Effector memory CD4-positive, alpha-beta T cell (primary cell): ENCODE results near the gene TSC1.
"Not testable (repeated sequence)": the region's sequence is repeated elsewhere in the genome, so short reads cannot be mapped to it uniquely, and the experiment has no call there.

ENCODE experiments used
- DNase-seq, 3 donors: peaks; one replicate each; pipeline ENCODE4 v3.0.0-alpha.2; 2020
- H3K27ac ChIP-seq: 2 replicates; pipeline ENCODE4 v1.7.0; 2013; ENCODE audit warnings: mild to moderate bottlenecking, low read length, moderate library complexity; ENCODE audit not compliant: insufficient read depth, poor library complexity, severe bottlenecking
- H3K27me3 ChIP-seq: replicated peaks from 2 replicates; pipeline ENCODE4 v1.7.0; 2013; ENCODE audit warnings: mild to moderate bottlenecking, low read length; ENCODE audit not compliant: insufficient read depth, control insufficient read depth, poor library complexity, severe bottlenecking
- H3K36me3 ChIP-seq: 2 replicates; pipeline ENCODE4 v1.7.0; 2013; ENCODE audit warnings: mild to moderate bottlenecking, low read length, moderate library complexity; ENCODE audit not compliant: control insufficient read depth, insufficient read depth
- H3K4me1 ChIP-seq: 2 replicates; pipeline ENCODE4 v1.7.0; 2013; ENCODE audit warnings: low read length, mild to moderate bottlenecking; ENCODE audit not compliant: control insufficient read depth, insufficient read depth, poor library complexity, severe bottlenecking
- H3K4me3 ChIP-seq: 2 replicates; pipeline ENCODE4 v1.7.0; 2013; ENCODE audit warnings: low read length, low read depth, mild to moderate bottlenecking; ENCODE audit not compliant: insufficient read depth, poor library complexity, severe bottlenecking
- H3K9me3 ChIP-seq: 2 replicates; pipeline ENCODE4 v1.7.0; 2013; ENCODE audit warnings: mild to moderate bottlenecking, low read length, moderate library complexity; ENCODE audit not compliant: control insufficient read depth
- total RNA-seq, 3 donors: gene quantifications; one replicate each; lab custom pipeline; 2026; lab: John Stamatoyannopoulos, UW

The TSC1 gene
- total RNA-seq = 59.0 to 94.7 (median 75.4) reads per million in 3 donors

DNA sequence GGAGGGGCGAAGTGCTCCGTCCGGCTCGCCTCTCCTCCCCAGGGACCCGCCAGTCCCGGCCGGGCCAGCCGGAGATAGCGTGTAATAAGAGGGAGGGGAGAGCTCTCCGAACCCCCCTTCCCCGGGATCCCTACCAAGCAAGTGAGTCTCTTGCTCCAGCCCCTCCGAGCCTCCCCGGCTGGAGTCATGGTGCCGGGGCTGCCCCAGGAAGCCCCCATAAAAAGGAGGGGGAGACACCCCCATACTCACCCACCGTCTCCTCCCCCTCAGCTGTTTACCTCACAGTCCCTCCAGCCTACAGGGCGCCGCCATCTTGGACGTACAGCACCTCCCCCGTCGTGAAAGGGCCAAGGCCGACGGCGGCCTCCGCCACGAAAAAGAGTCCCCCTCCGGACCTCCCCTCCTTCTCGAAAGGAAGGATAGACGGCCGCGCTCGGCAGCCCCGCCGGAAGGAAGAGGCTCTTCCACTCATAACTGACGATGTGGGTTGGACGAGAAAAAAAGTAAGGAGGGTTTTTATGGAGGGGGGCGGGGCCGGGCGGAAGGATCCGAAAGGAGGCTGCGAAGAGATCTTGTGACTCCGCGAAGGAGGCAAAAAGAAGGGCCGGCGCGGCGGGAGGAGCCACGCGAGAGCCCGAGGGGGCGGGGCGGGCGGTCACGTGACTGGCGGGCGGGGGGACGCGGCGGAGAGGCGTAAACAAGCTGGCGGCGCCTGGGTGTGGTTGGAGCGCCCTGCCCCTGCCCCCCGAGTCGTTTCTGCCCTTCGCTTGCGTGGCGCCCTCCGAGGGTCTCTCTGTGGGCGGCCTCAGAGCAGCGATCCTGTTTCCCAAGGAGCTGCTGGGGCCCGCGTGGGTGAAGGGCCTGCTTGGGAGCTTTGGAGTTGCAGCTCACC, at the start of gene TSC1:
Gene TSC1, minus strand, starts transcription at position 323 of the 892 bp plus-strand sequence. CDS start 15,744 bp downstream, outside the sequence.
- Histone ChIP-seq H3K36me3 (no peaks in the 10 kb centered on the region), H3K27me3 (no peaks in the 10 kb centered on the region), H3K4me1 (peaks cover 17% of the 10 kb centered on the region), H3K9me3 (no peaks in the 10 kb centered on the region), H3K27ac (peak within 1 kb of the TSS; percentile 99), H3K4me3 (peak within 1 kb of the TSS; percentile 98)
- peak; percentile 97 for DNase-seq

DNA sequence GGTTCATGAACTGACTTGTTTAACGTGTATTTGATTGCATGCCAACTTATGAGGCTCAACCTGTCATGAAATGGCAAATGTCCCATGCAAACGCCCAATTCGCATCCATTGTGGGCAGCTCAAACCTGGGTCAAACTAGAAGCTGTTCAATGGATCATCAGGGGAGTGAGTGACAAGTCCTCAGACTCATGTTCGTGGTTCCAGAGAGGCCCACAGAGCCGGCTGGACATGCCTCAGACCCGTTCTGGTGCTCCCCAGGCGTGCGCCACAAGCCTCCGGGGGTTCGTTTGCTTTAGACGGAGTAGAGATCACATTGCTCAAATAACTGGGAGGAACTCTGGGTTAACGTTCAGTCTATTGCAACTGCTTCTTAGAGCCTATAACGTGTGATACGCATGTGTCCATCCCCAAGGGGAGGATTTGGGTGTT, 49.1 kb upstream of the TSC1 start:
- Histone ChIP-seq H3K27me3 (peaks cover 6% of the 10 kb centered on the region), H3K4me1 (no peaks in the 10 kb centered on the region)

DNA sequence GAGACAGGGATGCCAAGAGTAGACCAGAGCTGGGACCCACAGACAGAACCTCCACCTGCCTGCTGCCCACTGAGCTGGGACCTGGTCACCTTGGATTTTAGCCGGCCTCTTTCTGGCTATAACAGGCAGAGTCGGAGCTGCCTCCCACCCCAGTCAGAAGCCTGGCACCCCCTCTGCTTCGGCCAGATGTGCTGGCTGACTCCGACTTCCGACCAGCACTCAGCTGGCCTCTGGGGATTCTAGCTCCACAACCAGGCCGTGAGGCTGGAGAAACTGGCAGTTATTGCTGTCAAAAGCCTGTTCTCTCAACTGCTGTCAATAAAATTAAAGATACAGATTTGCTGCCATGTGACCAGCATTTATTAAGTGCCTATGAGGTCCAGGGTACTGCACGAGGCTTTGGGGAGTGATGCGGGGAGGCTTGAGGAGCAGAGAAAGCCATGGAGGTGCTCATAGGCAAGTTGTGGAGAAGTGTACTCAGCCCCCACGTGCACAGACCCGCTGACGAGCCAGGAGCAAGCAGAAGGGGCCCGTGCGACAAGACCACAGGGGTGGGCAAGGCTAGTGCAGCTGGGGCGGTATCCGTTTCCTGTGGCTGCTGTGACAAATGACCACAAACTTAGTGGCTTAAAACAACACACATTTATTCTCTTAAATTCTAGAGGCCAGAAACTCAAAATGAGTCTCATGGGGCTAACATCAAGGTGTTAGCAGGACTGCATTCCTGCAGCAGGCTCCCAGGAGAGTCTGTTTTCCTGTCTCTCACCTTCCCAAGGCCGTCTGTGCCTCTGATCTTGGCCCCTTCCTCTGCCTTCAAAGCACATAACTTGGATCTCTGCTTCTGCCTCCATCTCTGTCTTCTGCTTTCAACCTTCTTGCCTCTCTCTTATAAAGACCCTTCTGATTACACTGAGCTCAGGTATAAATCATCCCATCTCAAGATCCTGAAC, 47.2 kb upstream of the TSC1 start:
- H3K36me3 ChIP-seq = no peaks in the 10 kb centered on the region
- H3K27ac ChIP-seq = no peak overlapping the region
- DNase-seq = no peak
- H3K27me3 ChIP-seq = peaks cover 6% of the 10 kb centered on the region
- no peaks in the 10 kb centered on the region for H3K4me1 ChIP-seq
- H3K9me3 ChIP-seq = no peaks in the 10 kb centered on the region
- no peak overlapping the region for H3K4me3 ChIP-seq

More for the DNA sequence above, 49.1 kb upstream of the TSC1 start:
- H3K9me3 ChIP-seq = no peaks in the 10 kb centered on the region
- H3K4me3 ChIP-seq = no peak overlapping the region
- no peak overlapping the region for H3K27ac ChIP-seq
- DNase-seq = no peak
- no peaks in the 10 kb centered on the region for H3K36me3 ChIP-seq

DNA sequence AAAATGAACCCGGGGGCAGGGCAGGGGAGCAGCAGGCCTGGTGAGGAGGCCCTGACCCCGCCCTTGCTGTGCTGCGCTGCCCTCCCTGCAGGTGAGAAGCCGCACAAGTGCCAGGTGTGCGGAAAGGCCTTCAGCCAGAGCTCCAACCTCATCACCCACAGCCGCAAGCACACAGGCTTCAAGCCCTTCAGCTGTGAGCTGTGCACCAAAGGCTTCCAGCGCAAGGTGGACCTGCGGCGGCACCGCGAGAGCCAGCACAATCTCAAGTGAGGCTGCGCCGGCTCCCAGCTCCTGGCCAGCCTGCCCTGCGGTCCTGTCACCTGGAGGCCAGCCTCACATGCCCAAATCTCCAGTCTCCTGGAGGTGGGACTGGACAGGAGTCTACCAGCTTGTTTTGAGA, 46.4 kb upstream of the TSC1 start:
- Histone ChIP-seq H3K4me1 (no peaks in the 10 kb centered on the region), H3K27me3 (peaks cover 6% of the 10 kb centered on the region), H3K4me3 (no peak overlapping the region), H3K36me3 (no peaks in the 10 kb centered on the region), H3K27ac (no peak overlapping the region), H3K9me3 (no peaks in the 10 kb centered on the region)
- no peak for DNase-seq

DNA sequence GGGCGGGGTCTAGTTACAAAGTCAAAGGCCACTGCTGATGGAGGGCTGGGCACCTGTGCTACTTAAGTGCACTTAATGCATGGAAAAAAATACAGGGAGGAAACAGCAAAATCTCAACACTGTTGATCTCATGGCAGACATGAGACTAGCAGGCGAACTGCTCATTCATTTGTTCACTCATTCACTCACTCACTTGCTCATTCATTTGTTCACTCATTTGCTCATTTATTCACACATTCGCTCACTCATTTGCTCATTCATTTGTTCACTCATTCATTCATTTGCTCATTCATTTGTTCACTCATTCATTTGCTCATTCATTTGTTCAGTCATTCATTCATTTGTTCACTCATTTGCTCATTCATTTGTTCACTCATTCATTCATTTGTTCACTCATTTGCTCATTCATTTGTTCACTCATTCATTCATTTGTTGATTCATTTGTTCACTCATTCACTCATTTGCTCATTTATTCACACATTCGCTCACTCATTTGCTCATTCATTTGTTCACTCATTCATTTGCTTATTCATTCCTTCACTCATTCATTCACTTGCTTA, 45.7 kb upstream of the TSC1 start:
- not testable (repeated sequence) for DNase-seq, H3K36me3 ChIP-seq, H3K27me3 ChIP-seq

DNA sequence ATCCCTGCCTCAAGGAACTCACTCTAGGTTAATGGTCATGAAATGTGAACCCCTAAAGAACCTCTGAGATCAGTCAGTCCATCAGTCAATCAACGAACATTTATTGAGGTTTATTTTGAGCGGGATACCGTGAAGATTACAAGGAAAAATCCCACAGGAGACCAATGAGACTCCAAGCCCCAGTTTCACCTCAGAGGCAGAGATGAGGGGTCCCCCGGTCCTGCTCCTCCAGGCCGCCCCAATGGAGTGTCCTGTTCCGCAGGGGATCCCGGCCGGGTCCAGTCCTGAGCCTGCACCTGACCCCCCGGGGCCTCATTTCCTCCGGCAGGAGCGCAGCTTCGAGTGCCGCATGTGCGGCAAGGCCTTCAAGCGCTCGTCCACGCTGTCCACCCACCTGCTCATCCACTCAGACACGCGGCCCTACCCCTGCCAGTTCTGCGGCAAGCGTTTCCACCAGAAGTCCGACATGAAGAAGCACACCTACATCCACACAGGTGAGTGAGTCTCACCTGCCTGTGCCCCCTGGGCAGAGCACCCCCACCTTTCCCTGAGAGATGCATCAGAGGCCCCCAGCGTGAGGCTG, 45.1 kb upstream of the TSC1 start:
- H3K27me3 ChIP-seq = peaks cover under 1% of the 10 kb centered on the region
- no peak for DNase-seq
- no peak overlapping the region for H3K27ac ChIP-seq
- no peak overlapping the region for H3K4me3 ChIP-seq
- no peaks in the 10 kb centered on the region for H3K4me1 ChIP-seq
- H3K36me3 ChIP-seq = no peaks in the 10 kb centered on the region
- no peaks in the 10 kb centered on the region for H3K9me3 ChIP-seq

More for the DNA sequence above, 45.7 kb upstream of the TSC1 start:
- not testable (repeated sequence) for H3K27ac ChIP-seq, H3K9me3 ChIP-seq, H3K4me1 ChIP-seq, H3K4me3 ChIP-seq

DNA sequence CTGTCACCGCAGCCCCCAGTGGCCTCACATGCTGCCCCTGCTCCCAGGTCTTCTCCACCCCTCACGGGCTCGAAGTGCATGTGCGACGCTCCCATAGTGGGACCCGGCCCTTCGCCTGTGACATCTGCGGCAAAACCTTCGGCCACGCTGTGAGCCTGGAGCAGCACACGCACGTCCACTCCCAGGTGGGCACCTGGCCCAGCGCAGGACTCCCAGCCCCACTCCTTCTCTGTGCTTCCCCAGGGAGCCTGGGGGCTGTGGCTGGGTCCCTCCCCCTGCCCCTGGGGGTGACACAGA, 44.5 kb upstream of the TSC1 start:
- Histone ChIP-seq H3K4me3 (no peak overlapping the region), H3K9me3 (no peaks in the 10 kb centered on the region), H3K36me3 (no peaks in the 10 kb centered on the region), H3K4me1 (no peaks in the 10 kb centered on the region), H3K27me3 (no peaks in the 10 kb centered on the region), H3K27ac (no peak overlapping the region)
- DNase-seq = no peak

DNA sequence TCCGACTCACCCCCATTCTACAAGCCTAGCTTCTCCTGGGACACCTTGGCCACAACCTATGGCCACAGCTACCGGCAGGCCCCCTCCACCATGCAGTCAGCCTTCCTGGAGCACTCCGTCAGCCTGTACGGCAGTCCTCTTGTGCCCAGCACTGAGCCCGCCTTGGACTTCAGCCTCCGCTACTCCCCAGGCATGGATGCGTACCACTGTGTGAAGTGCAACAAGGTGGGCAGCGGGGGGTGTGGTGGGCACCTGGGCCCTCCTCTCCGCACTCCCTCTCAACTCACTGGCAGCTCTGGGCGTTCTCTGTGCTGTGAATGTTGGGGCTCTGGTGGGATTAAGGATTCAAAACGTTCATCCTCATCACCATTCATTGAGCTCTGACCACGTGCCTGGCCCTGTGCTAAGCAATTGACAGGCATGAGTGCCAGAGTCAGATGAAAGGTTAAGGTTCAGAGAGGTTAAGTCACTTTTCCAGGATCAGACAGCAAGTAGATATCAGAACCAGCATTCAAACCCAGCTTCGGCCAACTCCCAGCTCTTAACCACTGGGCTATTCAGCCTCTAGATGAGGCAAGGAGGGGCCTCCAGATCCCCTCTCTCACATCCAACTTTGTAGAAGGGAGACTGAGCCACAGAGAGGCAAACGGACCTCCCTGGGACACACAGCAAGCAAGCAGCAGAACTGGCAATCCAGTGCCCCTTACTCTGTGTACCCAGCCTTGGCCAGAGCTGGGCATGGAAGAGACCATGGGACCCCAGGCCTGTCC, 44.0 kb upstream of the TSC1 start:
- no peaks in the 10 kb centered on the region for H3K27me3 ChIP-seq
- no peaks in the 10 kb centered on the region for H3K9me3 ChIP-seq
- H3K4me3 ChIP-seq = no peak overlapping the region
- no peak for DNase-seq
- H3K4me1 ChIP-seq = no peaks in the 10 kb centered on the region
- no peak overlapping the region for H3K27ac ChIP-seq
- H3K36me3 ChIP-seq = no peaks in the 10 kb centered on the region
